ENCODE data around the gene KRTAP10-5.
A peak's percentile ranks its signal among the peaks of the same experiment; 100 is the strongest.
"Not testable (repeated sequence)": the region's sequence is repeated elsewhere in the genome, so short reads cannot be mapped to it uniquely, and the experiment has no call there.

The KRTAP10-5 gene

GRCh38 chr21:44610157-44610843, 29.9 kb upstream of the KRTAP10-5 start:
- DNase-seq: not testable (repeated sequence)

GRCh38 chr21:44609193-44609592, 28.8 kb upstream of the KRTAP10-5 start:
- no peak for DNase-seq

DNA sequence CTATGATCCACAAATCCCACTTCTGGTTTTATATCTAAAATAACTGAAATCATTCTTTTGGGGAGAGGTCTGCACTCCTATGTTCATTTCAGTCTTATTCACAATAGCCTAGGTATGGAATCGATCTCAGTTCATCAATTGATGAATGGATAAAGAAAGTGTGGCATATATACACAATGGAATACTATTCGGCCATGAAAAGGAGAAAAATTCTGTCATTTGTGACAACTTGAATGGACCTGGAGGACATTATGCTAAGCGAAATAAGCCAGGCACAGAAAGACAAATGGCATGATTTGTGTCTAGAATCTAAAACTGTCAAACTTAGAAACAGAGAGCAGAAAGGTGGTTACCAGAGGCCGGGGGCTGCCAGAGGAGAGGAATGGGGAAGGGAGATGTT, 26.1 kb upstream of the KRTAP10-5 start:
- DNase-seq: no peak

DNA sequence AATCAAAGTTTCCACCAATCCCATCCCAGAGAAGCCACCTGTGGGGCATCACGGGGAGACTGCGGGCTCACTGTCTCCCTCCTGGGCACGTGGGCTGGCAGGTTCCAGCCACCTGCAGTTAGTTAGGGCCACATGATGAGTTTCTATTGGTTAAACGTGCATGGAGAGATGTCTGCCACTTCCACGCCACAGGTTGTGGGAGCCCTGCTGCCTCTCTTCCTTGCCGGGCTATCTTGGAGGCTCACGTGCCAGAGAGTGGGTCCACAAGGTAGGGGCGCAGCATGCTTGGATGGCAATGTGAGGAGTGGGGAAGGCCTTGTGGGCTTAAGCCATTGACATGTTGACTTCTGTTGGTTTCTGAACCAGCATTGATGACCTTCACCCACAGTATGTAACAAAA, 23.5 kb upstream of the KRTAP10-5 start:
- DNase-seq: no peak

- DNase-seq: no peak
Observed at GRCh38 chr21:44603109-44603875, 22.9 kb upstream of the KRTAP10-5 start.

GRCh38 chr21:44602463-44602850, 22.1 kb upstream of the KRTAP10-5 start:
- no peak for DNase-seq

DNA sequence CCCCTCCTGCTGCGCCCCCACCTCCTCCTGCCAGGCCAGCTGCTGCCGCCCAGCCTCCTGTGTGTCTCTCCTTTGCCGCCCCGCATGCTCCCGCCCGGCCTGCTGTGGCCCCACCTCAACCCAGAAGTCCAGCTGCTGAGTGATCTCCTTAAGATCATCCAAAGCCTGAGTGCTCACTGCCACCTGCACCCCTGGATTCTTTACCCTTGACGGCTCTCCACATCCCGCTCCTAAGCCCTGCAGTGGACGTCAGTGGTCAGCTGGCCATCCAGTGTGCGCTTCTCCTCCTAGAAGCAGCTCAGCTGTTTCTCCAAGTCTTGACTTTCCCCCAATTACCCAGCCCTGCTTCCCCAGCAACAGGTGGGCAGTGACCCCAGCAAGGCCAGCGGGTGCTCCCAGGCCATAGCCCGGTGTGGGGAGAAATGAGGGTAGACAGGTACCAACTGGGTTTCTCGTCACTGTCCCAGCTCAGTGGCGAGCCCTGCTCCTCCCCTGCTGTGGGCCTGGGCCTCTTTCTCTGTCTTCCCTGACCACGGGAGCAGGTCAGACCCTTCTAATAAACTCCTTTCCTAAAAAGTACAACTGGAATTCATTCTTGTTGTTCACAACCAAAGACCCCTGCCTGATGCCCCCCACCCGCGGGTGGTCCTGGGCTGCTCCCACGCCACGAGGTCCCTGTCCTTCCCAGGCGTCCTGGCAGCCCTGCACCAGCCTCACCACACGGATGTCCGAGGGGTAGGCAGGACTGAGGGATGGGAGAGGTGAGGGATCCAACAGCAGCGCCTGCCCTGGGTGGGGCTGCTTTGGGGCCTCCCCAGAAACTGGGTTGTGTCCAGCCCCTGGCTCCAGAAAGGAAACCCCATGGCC, 21.4 kb upstream of the KRTAP10-5 start:
- DNase-seq: peak; percentile 30

DNA sequence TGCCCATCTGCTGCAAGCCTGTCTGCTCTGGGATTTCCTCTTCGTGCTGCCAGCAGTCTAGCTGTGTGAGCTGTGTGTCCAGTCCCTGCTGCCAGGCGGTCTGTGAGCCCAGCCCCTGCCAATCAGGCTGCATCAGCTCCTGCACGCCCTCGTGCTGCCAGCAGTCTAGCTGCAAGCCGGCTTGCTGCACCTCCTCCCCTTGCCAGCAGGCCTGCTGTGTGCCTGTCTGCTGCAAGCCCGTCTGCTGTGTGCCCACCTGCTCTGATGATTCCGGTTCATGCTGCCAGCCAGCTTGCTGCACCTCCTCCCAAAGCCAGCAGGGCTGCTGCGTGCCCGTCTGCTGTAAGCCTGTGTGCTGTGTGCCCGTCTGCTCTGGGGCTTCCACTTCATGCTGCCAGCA, 20.7 kb upstream of the KRTAP10-5 start:
- DNase-seq: not testable (repeated sequence)

- DNase-seq: not testable (repeated sequence)
Observed at GRCh38 chr21:44600118-44600978, 19.9 kb upstream of the KRTAP10-5 start, which contains the start of gene KRTAP10-7. TSS of gene KRTAP10-7 (plus strand) at chr21:44600597. CDS start at chr21:44600622, 25 bp downstream.

GRCh38 chr21:44599264-44600029, 19.0 kb upstream of the KRTAP10-5 start:
- no peak for DNase-seq

GRCh38 chr21:44598061-44598460, 17.7 kb upstream of the KRTAP10-5 start:
- no peak for DNase-seq

- DNase-seq: no peak
Observed at GRCh38 chr21:44596068-44596725, 15.8 kb upstream of the KRTAP10-5 start.

DNA sequence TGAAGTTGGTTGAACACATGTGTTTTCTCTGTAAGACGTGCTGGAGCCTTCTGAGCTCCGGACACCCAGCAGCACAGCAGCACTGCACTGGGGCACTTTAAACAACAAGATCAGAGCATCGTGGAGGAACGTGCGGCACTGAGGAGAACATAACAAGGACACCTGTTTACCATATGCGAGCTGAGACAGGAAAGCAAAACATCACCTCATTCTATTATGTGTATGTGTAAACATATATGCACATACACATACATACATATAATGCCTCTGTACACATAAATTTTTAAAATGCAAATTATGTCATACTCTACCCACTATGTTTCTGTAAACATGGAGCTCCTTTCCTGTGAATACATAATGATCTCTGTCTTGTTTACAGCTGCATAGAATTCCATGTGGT, 15.1 kb upstream of the KRTAP10-5 start:
- DNase-seq: no peak

DNA sequence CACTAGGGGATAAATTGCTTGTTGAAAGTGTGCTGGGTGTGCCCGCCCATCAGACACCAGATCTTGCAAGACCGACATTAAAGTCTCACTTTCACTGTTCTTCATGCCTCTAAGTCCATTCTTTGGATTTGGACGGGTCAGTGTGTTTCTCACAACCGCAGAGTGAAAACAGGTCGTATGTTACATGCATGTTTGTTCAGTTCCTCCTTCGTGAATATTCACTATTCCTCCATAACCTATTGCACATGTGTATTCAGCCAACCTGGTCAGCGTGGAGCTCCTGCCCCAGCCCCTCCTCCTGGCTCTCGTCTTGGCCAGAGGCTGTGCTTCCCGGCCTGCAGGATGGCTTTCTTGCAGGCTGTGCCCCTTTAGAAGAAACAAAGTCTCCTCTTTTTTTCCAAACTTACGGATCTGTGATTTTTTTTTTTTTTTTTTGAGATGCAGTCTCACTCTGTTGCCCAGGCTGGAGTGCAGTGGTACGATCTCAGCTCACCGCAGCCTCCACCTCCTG, 14.1 kb upstream of the KRTAP10-5 start:
- DNase-seq: no peak

DNA sequence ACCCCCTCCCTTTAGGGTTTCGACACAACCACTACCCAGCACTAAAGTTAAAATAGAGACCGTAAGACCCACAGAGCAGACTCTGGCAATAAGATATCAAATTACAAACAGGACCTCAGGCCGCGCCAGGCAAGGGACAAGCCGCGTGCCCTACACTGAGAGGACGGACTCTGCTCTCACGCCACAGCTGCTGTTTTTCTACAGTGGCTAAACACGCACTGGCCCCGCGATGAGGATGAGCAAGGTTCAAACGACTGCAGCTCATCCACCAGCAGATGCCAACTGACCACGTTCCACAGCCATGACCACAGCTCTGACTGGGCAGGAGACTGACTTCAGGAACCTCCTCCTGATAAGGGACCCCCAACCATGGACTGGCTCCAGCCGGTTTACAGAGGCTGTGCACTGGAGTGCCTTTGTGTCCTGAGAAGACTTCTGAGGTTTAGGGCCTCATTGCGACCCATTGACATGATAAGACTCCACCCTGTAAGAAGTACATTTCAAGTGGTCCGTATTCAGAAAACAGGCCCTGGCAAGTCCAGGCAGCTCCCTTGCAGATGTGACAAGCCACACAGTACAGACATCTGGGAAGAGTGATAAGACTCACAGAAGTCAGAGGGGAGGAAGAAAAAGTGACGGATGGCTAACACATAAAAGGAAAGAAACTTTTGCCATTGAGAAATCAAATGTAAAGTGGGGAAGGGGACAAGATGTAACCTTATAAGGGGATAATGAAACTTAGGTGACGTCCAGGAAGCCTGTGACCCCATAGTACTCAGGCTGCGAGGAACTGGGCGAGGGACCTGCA, 13.4 kb upstream of the KRTAP10-5 start:
- DNase-seq: no peak

DNA sequence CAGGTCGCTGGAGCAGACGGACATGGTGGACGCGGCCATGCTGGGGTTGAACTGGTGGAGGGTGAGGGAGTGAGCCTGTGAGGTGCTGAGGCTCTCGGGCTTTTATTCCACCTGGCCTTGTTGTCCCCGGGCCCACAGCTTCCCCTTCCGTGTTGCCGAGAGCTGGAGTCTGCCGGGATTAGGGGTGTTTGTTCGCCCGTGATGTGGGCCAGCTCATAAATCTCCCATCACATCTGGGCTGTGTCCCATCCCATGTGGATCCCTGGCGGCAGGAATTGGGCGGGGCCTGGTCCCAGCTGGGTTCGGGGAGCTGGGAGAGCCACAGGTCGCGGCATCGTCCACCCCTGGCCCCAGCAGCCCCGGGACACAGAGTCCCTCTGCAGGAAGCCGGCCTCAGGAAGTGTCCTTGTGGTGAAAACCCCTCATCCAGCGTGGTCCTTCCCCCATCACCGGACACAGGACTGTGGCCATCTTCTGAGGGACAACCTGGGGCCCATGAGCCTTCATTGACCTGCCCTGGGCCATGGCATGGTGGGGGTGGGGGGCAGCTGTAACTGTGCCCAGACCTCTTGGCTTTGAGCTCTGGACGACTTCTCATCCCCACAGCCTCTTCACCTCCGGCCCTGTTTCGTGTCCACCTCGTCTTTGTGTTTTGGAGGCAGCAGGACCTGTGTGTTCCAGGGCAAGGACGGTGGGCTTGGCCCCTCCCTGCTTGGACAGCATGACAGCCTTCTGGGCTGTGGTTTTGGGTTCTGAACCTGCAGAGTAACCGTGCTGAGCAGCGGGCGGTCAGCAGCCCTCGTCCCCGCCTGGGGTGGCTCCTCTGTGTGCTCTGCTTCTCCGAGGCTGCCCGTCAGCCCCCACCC, 12.3 kb upstream of the KRTAP10-5 start, which contains the start of gene KRTAP10-6:
Gene KRTAP10-6 (minus strand): TSS at position 60 of the 866 bp plus-strand sequence. CDS start 21 bp downstream, at position 39.
- DNase-seq: no peak

- DNase-seq: not testable (repeated sequence)
Observed at GRCh38 chr21:44591801-44592130, 11.4 kb upstream of the KRTAP10-5 start.

DNA sequence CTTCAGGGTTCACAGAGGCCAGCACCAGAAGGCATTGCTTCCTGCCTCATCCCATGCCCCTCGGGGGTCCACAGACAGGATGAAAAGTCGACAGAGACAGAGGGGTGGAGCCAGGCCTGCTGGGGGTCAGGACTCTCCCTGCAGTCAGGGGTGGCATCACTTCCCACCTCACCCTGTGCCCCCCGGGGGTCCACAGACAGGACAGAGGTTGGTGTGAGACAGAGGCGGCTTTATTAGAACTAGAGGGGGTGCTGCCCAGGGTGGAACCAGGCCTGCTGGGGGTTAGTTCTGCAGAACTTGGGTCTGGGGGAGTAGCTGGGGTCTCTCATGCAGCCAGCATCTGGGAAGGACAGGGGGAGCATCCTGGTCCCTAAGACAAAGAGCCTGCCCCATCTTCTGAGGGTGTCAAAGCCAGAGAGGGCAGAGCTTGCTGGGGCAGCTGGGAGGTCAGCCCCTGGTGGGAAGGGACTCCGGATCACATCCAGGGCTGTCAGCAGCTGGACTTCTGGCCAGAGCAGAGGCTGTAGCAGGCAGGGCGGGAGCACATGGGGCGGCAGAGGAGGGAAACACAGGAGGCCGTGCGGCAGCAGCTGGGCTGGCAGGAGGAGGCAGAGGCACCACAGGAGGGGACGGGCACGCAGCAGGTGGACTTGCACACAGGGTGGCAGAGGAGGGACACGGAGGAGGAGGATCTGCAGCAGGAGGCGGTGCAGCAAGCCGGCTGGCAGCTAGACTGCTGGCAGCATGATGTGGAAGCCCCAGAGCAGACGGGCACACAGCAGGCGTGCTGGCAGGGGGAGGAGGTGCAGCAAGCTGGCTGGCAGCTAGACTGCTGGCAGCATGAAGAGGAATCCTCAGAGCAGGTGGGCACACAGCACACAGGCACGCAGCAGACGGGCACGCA, 10.7 kb upstream of the KRTAP10-5 start:
- DNase-seq: not testable (repeated sequence)

Measured in eye (tissue), 1 donor.